Stimulated activated naive CD4-positive, alpha-beta T cell treated with Interleukin-2 at 50 U/mL for 16 hours (primary cell): ENCODE measurements around the gene AGR2.
"Not testable (repeated sequence)": the region's sequence is repeated elsewhere in the genome, so short reads cannot be mapped to it uniquely, and the experiment has no call there.

ENCODE experiments used
- DNase-seq: peaks from one replicate; lab custom pipeline; 2025; lab: John Stamatoyannopoulos, UW

Gene AGR2

GRCh38 chr7:16804674-16805439 lies at the start of gene AGR2:
AGR2 (minus strand) TSS chr7:16804999; CDS start chr7:16801796, 3,203 bp downstream.
- no peak for DNase-seq

DNA sequence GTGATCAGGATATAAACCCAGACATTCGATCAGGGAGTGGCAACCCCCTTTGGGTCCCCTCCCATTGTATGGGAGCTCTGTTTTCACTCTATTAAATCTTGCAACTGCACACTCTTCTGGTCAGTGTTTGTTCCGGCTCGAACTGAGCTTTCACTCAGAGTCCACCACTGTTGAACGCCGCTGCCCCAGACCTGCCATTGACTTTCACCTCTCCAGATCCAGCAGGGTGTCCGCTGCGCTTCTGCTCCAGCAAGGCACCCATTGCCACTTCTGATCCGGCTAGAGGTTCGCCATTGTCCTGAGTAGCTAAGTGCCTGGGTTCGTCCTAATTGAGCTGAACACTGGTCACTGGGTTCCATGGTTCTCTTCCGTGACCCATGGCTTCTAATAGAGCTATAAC lies 48.4 kb upstream of the AGR2 start:
- DNase-seq: not testable (repeated sequence)

GRCh38 chr7:16851829-16852228 lies 47.0 kb upstream of the AGR2 start:
- no peak for DNase-seq

DNA sequence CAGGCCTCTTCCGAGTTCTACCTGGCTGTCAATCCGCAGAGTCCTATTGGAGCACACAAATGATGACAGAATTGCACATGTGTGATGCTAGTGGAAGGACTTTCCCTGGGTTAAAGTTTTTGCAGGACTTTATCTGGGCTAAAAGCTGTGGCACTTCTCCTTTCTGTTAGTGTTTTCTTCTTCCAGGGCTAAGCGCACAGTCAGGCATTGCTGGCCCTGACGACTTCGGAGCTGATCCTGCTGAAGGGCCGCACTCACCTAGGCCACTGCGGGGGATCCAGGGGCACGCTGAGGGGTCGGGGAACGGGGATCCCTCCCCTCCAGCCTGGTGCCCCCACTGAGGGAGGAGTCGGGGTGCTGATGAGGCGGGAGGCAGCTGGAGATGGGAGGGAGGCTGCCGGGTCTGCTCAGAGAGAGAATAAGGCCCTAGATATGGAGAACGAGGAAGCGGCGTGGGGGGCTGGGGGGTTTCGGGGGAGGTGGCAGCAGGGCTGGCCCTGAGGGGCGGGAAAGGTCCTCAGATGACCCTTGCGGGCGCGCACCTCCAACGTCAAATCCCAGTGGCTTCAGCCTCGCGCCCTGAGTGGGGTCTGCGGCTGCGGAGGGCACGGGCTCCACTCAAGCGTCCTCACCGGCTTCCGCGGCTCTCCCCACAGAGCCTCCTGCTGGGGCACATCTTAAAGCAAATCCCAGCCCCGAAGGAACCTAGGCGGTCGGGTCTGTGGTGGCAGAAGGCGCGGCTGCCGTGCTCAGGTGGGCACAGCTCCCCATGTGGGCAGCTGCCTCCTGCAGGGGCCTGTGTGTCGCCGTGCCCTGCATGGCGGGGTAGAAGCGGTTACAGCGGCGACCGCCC lies 46.0 kb upstream of the AGR2 start:
- no peak for DNase-seq

- no peak for DNase-seq
Observed at GRCh38 chr7:16849296-16850148, 44.7 kb upstream of the AGR2 start.

- no peak for DNase-seq
Observed at GRCh38 chr7:16847381-16847860, 42.6 kb upstream of the AGR2 start.

- no peak for DNase-seq
Observed at GRCh38 chr7:16846601-16847165, 41.9 kb upstream of the AGR2 start.

- DNase-seq: no peak
Observed at GRCh38 chr7:16845746-16846145, 40.9 kb upstream of the AGR2 start.

GRCh38 chr7:16841681-16842080 lies 36.9 kb upstream of the AGR2 start:
- DNase-seq: no peak

DNA sequence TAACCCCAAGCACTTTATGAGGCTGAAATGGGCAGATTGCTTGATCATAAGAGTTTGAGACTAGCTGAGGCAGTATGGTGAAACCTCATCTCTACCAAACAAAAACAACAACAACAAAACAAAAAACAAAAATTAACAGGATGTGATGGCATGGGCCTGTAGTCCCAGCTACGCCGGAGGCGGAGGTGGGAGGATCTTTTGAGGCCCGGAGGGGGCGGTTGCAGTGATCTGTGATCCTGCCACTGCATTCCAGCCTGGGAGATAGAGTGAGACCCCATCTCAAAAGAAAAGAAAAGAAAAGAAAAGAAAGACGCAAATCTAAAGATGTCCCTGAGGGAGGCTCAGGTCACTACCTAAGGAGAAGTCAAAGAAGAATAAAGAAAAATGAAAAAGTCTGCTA lies 35.3 kb upstream of the AGR2 start:
- no peak for DNase-seq

DNA sequence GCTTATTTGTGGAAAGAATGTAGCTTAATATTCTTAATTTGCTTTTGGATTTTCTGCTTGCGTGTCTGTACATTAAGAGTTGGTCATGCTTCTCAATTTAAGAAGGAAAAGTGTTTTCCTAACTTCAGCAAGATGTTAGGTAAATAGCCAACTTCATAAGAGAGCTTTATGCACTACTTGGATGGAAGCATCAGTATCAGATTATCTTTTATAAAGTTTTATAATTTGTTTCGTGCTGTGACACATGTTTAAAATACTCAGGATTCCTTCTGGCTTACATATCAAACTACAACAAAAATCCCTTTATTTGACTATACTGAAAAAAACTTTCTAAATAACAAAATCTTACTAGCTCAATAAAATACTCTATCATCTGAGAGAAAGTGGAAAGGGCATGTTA lies 34.8 kb upstream of the AGR2 start:
- DNase-seq: no peak

- no peak for DNase-seq
Observed at GRCh38 chr7:16838891-16839290, 34.1 kb upstream of the AGR2 start.

GRCh38 chr7:16838386-16838785 lies 33.6 kb upstream of the AGR2 start:
- DNase-seq: no peak

DNA sequence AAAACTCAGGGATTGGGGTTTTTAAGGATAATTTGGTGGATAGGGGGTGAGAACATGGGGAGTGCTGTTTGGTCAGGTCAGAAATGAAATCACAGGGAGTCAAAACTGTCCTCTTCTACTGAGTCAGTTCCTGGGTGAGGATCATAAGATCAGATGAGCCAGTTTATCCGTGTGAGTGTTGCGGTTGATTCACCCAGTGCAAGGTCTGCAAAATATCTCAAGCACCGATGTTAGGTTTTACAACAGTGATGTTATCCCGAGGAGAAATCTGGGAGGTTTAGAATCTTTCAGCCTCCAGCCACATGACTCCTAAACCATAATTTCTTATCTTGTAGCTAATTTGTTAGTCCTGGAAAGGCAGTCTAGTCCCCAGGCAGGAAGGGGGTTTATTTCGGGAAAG lies 31.7 kb upstream of the AGR2 start:
- DNase-seq: no peak

- no peak for DNase-seq
Observed at GRCh38 chr7:16833373-16833772, 28.6 kb upstream of the AGR2 start.

GRCh38 chr7:16826060-16826459 lies 21.3 kb upstream of the AGR2 start:
- no peak for DNase-seq

DNA sequence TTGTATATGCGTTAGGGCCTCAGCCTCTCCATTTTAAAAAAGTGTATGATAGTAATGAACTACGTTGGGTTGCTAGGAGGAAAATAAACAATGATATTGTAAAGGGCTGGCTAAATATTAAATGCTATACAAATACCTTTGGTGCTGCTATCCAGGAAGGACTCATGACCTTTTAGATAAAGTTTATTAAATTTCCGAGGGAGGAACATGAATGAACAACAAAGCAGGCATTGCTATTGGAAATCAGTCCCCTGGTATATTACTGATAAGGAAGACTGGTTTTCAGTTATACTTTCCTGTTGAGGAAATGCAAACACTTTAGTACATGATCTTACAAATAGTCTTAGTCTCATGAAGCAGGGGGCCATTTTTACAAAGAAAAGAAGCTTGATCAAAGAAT lies 17.2 kb upstream of the AGR2 start:
- DNase-seq: no peak

DNA sequence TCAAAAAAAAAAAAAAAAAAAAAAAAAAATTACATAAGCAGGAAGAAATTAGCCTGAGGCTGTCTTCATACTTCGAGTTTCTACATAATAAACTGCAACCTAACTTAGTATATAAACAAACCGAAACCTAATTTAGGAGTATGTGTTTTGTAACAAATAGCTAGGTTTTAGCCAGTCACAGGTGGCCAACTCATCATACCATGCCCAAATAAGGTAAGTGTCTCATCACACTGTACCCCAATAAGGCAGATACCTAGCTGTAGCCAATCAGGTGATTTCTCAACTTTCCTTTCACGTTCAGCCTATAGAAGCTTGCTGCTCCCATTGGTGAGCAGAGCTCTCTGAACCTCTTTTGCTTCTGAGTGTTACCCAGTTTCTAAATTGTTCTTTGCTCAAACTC lies 13.9 kb upstream of the AGR2 start:
- no peak for DNase-seq

DNA sequence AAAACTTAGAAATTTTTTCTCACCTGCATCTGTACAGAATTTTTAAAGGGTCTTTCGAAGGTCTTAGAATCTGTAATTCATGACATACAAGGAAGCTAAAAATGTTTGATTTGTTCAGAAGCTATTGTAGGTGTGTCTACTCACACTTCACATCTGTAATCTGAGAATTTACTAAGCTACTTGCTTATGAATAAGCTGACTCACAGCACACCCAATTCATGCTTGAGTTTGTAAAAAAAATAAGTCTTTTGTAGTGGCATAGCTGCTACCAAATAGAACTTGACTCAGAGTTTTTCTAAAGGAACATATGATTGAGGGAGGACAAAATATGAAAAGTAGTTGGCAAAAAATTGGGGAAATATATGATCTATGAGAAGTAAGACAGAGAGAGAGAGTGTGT lies 12.7 kb upstream of the AGR2 start:
- DNase-seq: no peak

GRCh38 chr7:16816824-16817223 lies 12.0 kb upstream of the AGR2 start:
- DNase-seq: no peak

- no peak for DNase-seq
Observed at GRCh38 chr7:16815001-16815400, 10.2 kb upstream of the AGR2 start.

DNA sequence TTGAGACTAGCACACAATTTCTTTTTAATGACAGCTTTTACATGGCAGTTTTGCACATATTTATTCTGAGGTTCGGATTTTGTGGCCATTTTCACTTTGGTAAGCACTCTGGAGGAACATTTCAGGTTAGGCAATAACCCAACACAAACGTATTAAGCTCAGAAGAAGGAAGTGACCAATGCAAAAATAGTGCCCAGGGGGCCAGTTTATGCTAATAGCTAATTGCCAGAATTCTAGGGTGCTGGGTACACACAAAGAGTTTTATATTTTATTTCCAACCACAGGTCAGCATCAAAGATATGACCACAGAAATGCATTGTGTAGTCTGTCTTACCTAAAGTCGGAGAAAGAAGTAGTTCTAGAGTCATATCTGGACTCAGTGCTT lies 8.4 kb upstream of the AGR2 start:
- no peak for DNase-seq
